Activated CD8-positive, alpha-beta memory T cell treated with anti-CD3 and anti-CD28 coated beads for 36 hours (primary cell): ENCODE measurements around the gene AMDHD2. TPM values are rescaled to one million over a fixed set of nuclear protein-coding genes. Genes with fewer than 3 reads are reported as not detected.

Experiments used
- total RNA-seq, 2 experiments: library from RNA; stranded (reverse); gene quantifications; one replicate each; pipeline ENCODE4 v1.2.3, GENCODE V29; 2021

Gene AMDHD2
- total RNA-seq, 2 experiments from 2014 or later = 37.8 to 42.3 TPM

Other genes starting within 250 kb of the AMDHD2 start
- 1 to 10 TPM; 6.9 to 7.4 TPM for gene ABCA3, start 179.6 kb upstream of the AMDHD2 start, total RNA-seq
- 10 to 100 TPM; 36.5 to 38.7 TPM for gene CCNF, start 90.9 kb upstream of the AMDHD2 start, total RNA-seq
- gene TEDC2, start 60.3 kb upstream of the AMDHD2 start, total RNA-seq = 10 to 100 TPM; 33.3 to 38.5 TPM
- gene NTN3, start 49.1 kb upstream of the AMDHD2 start, total RNA-seq = not detected
- gene TBC1D24, start 45.2 kb upstream of the AMDHD2 start, total RNA-seq = 10 to 100 TPM; 36.1 to 38.2 TPM
- 100 to 1,000 TPM; 147 to 148 TPM for gene ATP6V0C, start 6.4 kb upstream of the AMDHD2 start, total RNA-seq
- gene CEMP1, start 11.0 kb downstream of the AMDHD2 start, total RNA-seq = not detected
- gene PDPK1, start 17.6 kb downstream of the AMDHD2 start, total RNA-seq = 10 to 100 TPM; 47.9 to 49.2 TPM
- gene KCTD5, start 162.2 kb downstream of the AMDHD2 start, total RNA-seq = 10 to 100 TPM; 52.4 to 53.6 TPM
- 1 to 10 TPM; 1.3 to 1.4 TPM for gene PRSS27, start 199.9 kb downstream of the AMDHD2 start, total RNA-seq
- 100 to 1,000 TPM; 513 to 521 TPM for gene SRRM2, start 232.3 kb downstream of the AMDHD2 start, total RNA-seq